GM23338 (cell line): ENCODE data around the gene CPNE6. TPM values are rescaled to one million over a fixed set of nuclear protein-coding genes. Genes with fewer than 3 reads are reported as not detected.

Experiments
- ATAC-seq: fragments of 200-7000 bp; cut with Tn5 transposase; 3 replicates; pipeline ENCODE4 v1.9.1; 2020
- DNase-seq: peaks from one replicate; pipeline ENCODE4 v3.0.0-alpha.2; 2015; ENCODE audit warnings: low spot score
- H2AFZ ChIP-seq: fragments of 200-600 bp; sonication (generic); 2 replicates; pipeline ENCODE4 v1.8.0; 2016; ENCODE audit warnings: antibody characterized with exemption, mild to moderate bottlenecking, moderate library complexity
- H3F3A ChIP-seq: fragments of 200-600 bp; sonication (generic); replicated peaks from 2 replicates; pipeline ENCODE4 v1.8.0; 2017; ENCODE audit warnings: antibody characterized with exemption, mixed run types, low read depth
- H3K27ac ChIP-seq: fragments of 200-600 bp; sonication (generic); 2 replicates; pipeline ENCODE4 v1.6.1; 2016; ENCODE audit warnings: low read depth
- H3K27me3 ChIP-seq: fragments of 200-600 bp; sonication (generic); 2 replicates; pipeline ENCODE4 v1.8.0; 2016; ENCODE audit warnings: mild to moderate bottlenecking, mixed run types, moderate library complexity; ENCODE audit not compliant: insufficient read depth
- H3K36me3 ChIP-seq: fragments of 200-600 bp; sonication (generic); 2 replicates; pipeline ENCODE4 v1.8.0; 2016; ENCODE audit warnings: mild to moderate bottlenecking; ENCODE audit not compliant: insufficient read depth
- H3K4me1 ChIP-seq: fragments of 200-600 bp; sonication (generic); 2 replicates; pipeline ENCODE4 v1.8.0; 2016; ENCODE audit warnings: mild to moderate bottlenecking, moderate library complexity; ENCODE audit not compliant: insufficient read depth
- H3K4me2 ChIP-seq: fragments of 200-600 bp; sonication (generic); 2 replicates; pipeline ENCODE4 v1.7.1; 2017; ENCODE audit warnings: mixed run types
- H3K4me3 ChIP-seq: fragments of 200-600 bp; sonication (generic); 2 replicates; pipeline ENCODE4 v1.6.1; 2016; ENCODE audit warnings: mixed run types
- H3K79me2 ChIP-seq: fragments of 200-600 bp; sonication (generic); replicated peaks from 2 replicates; pipeline ENCODE4 v1.8.0; 2017; ENCODE audit warnings: mild to moderate bottlenecking; ENCODE audit not compliant: insufficient read depth
- H3K9me2 ChIP-seq: fragments of 200-600 bp; sonication (generic); 2 replicates; pipeline ENCODE4 v1.8.0; 2017; ENCODE audit not compliant: insufficient read depth
- H4K20me1 ChIP-seq: fragments of 200-600 bp; sonication (generic); replicated peaks from 2 replicates; pipeline ENCODE4 v1.8.0; 2017; ENCODE audit warnings: mild to moderate bottlenecking; ENCODE audit not compliant: insufficient read depth
- H3K27ac Mint-ChIP-seq: 2 replicates; pipeline ENCODE4 v1.8.0; 2020; ENCODE audit warnings: inconsistent platforms, mild to moderate bottlenecking, moderate library complexity, mixed read lengths
- H3K27me3 Mint-ChIP-seq: 3 replicates; pipeline ENCODE4 v1.8.0; 2022; ENCODE audit warnings: low read depth, mild to moderate bottlenecking, moderate library complexity, mixed read lengths, inconsistent platforms; ENCODE audit not compliant: insufficient read depth, poor library complexity
- H3K36me3 Mint-ChIP-seq: 3 replicates; pipeline ENCODE4 v1.8.0; 2021; ENCODE audit warnings: low read depth, mild to moderate bottlenecking, inconsistent platforms, moderate library complexity, mixed read lengths
- H3K4me1 Mint-ChIP-seq: 3 replicates; pipeline ENCODE4 v1.8.0; 2020; ENCODE audit warnings: mild to moderate bottlenecking, inconsistent platforms, mixed read lengths
- H3K4me3 Mint-ChIP-seq: 3 replicates; pipeline ENCODE4 v1.8.0; 2021; ENCODE audit warnings: moderate library complexity, mild to moderate bottlenecking, inconsistent platforms, mixed read lengths
- H3K9me3 Mint-ChIP-seq: 3 replicates; pipeline ENCODE4 v1.8.0; 2020; ENCODE audit warnings: moderate library complexity, mild to moderate bottlenecking, inconsistent platforms, mixed read lengths
- CREB1 ChIP-seq: fragments of 250-450 bp; sonication (Bioruptor Pico); IDR thresholded peaks from 2 replicates; pipeline ENCODE4 v1.5.0; 2020; ENCODE audit warnings: low read depth, mild to moderate bottlenecking, moderate library complexity
- ETS1 ChIP-seq: IDR thresholded peaks from 2 replicates; pipeline ENCODE4 v1.6.1; 2016; ENCODE audit warnings: antibody characterized with exemption
- EZH2 ChIP-seq: fragments of 200-600 bp; sonication (generic); IDR thresholded peaks from one replicate; pipeline ENCODE4 v1.8.0; 2017; ENCODE audit warnings: antibody characterized with exemption, mild to moderate bottlenecking, low read depth; ENCODE audit not compliant: unreplicated experiment
- EZH2phosphoT487 ChIP-seq: fragments of 200-600 bp; sonication (generic); IDR thresholded peaks from one replicate; pipeline ENCODE4 v1.8.1; 2018; ENCODE audit warnings: antibody characterized with exemption; ENCODE audit not compliant: unreplicated experiment
- JUNB ChIP-seq: IDR thresholded peaks from one replicate; pipeline ENCODE4 v1.6.1; 2016; ENCODE audit warnings: antibody characterized with exemption; ENCODE audit not compliant: unreplicated experiment
- NANOG ChIP-seq: IDR thresholded peaks from 2 replicates; pipeline ENCODE4 v1.6.1; 2016; ENCODE audit warnings: antibody characterized with exemption, borderline replicate concordance
- POLR2AphosphoS5 ChIP-seq: IDR thresholded peaks from 2 replicates; pipeline ENCODE4 v1.6.1; 2016; ENCODE audit warnings: antibody characterized with exemption, low read depth
- REST ChIP-seq: IDR thresholded peaks from one replicate; pipeline ENCODE4 v1.6.1; 2018; ENCODE audit warnings: antibody characterized with exemption; ENCODE audit not compliant: unreplicated experiment
- ZNF331 ChIP-seq: fragments of 250-450 bp; sonication (Bioruptor Pico); IDR thresholded peaks from 2 replicates; pipeline ENCODE4 v1.5.0; 2020; ENCODE audit warnings: low read depth, mild to moderate bottlenecking, moderate library complexity
- polyA plus RNA-seq: library from polyadenylated mRNA; unstranded; fragments of >200 nt; fragmentation: Nextera tagmentation; extraction: Ambion mirVana; gene quantifications from 2 replicates; pipeline ENCODE4 v1.2.1, GENCODE V29; 2016
- total RNA-seq: library from RNA; depleted of rRNA; stranded (reverse); fragments of >200 nt; shearing (Covaris generic); gene quantifications from 2 replicates; pipeline ENCODE4 v1.2.3, GENCODE V29; 2014

The CPNE6 gene
- total and polyA plus RNA-seq, 2 experiments from 2014 or later: 0.16 TPM; not detected in 1

- peaks cover 5% of the 10 kb centered on the region; the same call in 1 of the 2 replicates for H4K20me1 ChIP-seq
- Mint-ChIP-seq H3K27ac (peak within 1 kb of the TSS; percentile 100), H3K4me1 (peaks cover 38% of the 10 kb centered on the region), H3K36me3 (peaks cover 51% of the 10 kb centered on the region), H3K4me3 (peak within 1 kb of the TSS; percentile 100), H3K9me3 (peaks cover 3% of the 10 kb centered on the region; the same call in 2 of the 3 replicates), H3K27me3 (peaks cover 24% of the 10 kb centered on the region)
- H3K4me3 ChIP-seq: peak within 1 kb of the TSS; percentile 100
- H2AFZ ChIP-seq: peak within 1 kb of the TSS; percentile 23; the same call in 1 of the 2 replicates
- H3K27ac ChIP-seq: peak within 1 kb of the TSS; percentile 99
- H3K79me2 ChIP-seq: peaks cover 22% of the 10 kb centered on the region
- H3F3A ChIP-seq: peaks cover 15% of the 10 kb centered on the region
- no peaks in the 10 kb centered on the region for H3K36me3 ChIP-seq
- peak; percentile 98 for DNase-seq
- peak within 1 kb of the TSS; percentile 100 for H3K4me2 ChIP-seq
- H3K9me2 ChIP-seq: peaks cover 8% of the 10 kb centered on the region
- H3K27me3 ChIP-seq: no peaks in the 10 kb centered on the region
- peak; percentile 89 for ATAC-seq
- peaks cover 18% of the 10 kb centered on the region for H3K4me1 ChIP-seq
- TF ChIP-seq POLR2AphosphoS5 (peak; percentile 98), NANOG (no peak), REST (no peak), ZNF331 (no peak), JUNB (no peak), EZH2phosphoT487 (no peak), EZH2 (no peak), ETS1 (no peak), CREB1 (CRISPR knock-in tag) (peak; percentile 42; the same call in 1 of the 2 replicates)
Observed at GRCh38 chr14:24093901-24094840, 22.8 kb downstream of the CPNE6 start, which contains the start of gene PCK2. Gene PCK2 (plus strand): TSS chr14:24094311. CDS start chr14:24094406, 95 bp downstream.
